Peyer's patch (tissue), 4 donors: ENCODE measurements around the gene KRT35.
"Not testable (repeated sequence)": the region's sequence is repeated elsewhere in the genome, so short reads cannot be mapped to it uniquely, and the experiment has no call there.

Experiments used
- CTCF ChIP-seq, 6 experiments: fragments of 450-650 bp in 4 of 6; fragments of 200-600 bp in 2 of 6; sonication (generic) in 1 of 6; IDR thresholded peaks; one replicate each; pipeline ENCODE4 v1.5.1; 2017 to 2019; ENCODE audit warnings: antibody characterized with exemption in 6 of 6, mild to moderate bottlenecking in 3 of 6, moderate library complexity in 1 of 6
- POLR2A ChIP-seq, 2 donors: fragments of 450-650 bp; IDR thresholded peaks; one replicate each; pipeline ENCODE4 v1.5.1; 2017; ENCODE audit warnings: antibody characterized with exemption in 2 of 2, mild to moderate bottlenecking in 2 of 2, moderate library complexity in 2 of 2

- not testable (repeated sequence) for TF ChIP-seq POLR2A, CTCF (IDR thresholded peaks at IDR 0.05)
These were observed 50.6 kb downstream of the KRT35 start for GRCh38 chr17:41430376-41430775.
